M059J (cell line): ENCODE data around the gene USH1G. TPM values are rescaled to one million over a fixed set of nuclear protein-coding genes. Genes with fewer than 3 reads are reported as not detected.
"Not testable (repeated sequence)": the region's sequence is repeated elsewhere in the genome, so short reads cannot be mapped to it uniquely, and the experiment has no call there.

Experiments used
- DNase-seq: peaks from one replicate; pipeline ENCODE4 v3.0.0-alpha.2; 2012; ENCODE audit warnings: low read depth
- total RNA-seq: library from RNA; depleted of rRNA; stranded (reverse); fragments of >200 nt; shearing (Covaris generic); gene quantifications from 2 replicates; pipeline ENCODE4 v1.2.3, GENCODE V29; 2014; rRNA removed

USH1G gene
- total RNA-seq, 1 experiment from 2014 or later: not detected

- no peak for DNase-seq
These were observed 47.7 kb downstream of the USH1G start for GRCh38 chr17:74875155-74875976.

DNA sequence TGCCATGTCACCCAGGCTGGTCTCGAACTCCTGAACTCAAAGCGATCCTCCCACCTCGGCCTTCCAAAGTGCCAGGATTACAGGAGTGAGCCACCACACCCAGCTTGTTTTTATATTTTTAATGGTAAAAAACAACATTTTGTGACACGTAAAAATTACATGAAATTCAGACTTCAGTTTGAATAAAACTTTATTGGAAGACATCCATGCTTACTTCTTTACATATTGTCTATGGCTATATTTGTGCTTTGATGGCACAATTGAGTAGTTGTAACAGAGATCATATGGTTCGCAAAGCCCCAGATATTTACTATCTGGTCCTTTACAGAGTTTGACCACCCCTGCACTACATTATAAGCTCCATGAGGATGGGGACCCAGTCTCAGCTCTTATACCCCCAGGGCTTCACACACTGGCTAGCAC lies 48.4 kb downstream of the USH1G start:
- no peak for DNase-seq

DNA sequence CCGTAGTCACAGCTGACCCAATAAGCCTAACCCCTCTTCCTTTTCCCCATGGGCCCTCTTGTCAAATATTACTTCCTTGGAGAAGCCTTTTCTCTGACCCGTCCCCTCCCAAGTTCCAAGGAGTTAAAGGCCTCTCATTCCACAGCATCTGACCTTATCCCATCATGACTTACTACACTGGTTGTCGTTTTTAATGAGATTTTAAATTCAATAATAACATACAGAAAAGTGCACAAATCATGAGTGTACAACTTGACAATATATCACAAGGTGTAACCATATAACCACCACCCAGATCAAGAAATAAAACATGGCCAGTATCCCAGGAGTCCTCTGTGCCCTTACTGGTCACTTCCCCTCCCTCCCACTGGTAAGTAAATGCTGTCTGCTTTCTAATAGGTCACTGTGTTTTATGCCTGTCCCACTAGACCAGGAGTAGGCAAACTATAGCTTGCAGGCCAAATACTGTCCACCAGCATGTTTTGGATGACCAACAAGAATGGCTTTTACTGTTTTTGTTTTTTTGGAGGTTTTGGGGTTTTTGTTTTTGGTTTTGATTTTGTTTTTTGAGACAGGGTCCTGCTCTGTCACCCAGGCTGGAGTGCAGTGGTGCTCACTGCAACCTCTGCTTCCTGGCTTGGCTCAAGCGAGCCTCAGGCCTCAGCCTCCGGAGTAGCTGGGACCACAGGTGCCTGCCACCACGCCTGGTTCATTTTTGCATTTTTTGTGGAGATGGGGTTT lies 49.0 kb downstream of the USH1G start:
- peak; percentile 41 for DNase-seq

DNA sequence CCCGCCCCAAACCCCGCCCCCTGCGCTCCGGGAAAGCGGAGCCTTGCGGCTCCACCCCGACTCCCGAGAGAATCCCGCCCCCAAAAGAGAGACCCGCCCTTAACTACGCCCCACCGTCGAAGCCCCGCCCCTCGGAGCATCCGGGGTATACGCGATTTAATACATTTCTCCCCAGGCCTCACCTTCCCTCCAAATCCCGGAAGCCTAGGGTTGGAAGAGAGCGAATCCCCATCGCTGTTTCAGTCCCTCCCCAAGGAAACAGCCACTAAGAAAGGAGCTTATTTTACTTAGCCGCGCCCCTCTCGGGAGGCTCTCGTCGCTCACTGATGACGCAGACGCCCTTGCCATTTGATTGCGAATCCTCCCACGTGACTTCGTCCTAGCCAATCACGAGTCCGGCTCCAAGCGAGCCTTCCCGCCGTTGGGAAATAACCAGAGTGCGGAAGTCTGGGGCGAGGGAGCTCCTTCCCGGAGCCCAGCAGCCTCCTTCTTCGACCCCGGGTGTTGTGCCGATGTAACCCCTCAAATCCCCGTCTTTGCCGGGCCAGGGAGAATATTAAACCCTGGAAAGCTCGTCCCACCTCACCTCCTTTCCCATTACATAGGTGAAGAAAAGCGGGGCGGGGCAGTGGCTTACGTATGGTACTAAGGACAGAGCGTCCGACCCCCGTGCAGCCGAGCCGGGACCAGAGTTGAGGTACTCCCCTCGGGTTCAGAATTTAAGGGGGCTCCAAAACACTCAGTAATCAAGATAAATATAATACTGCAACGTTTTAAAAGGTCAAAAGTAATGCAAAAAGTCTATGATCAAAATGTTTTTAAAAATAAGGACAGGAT lies 49.8 kb downstream of the USH1G start:
- peak; percentile 99 for DNase-seq

GRCh38 chr17:74872313-74873036 lies 50.6 kb downstream of the USH1G start, which contains the start of gene FDXR:
Gene FDXR, minus strand, starts transcription at chr17:74872994. Its CDS starts 50 bp downstream, at chr17:74872944.
- DNase-seq: no peak

DNA sequence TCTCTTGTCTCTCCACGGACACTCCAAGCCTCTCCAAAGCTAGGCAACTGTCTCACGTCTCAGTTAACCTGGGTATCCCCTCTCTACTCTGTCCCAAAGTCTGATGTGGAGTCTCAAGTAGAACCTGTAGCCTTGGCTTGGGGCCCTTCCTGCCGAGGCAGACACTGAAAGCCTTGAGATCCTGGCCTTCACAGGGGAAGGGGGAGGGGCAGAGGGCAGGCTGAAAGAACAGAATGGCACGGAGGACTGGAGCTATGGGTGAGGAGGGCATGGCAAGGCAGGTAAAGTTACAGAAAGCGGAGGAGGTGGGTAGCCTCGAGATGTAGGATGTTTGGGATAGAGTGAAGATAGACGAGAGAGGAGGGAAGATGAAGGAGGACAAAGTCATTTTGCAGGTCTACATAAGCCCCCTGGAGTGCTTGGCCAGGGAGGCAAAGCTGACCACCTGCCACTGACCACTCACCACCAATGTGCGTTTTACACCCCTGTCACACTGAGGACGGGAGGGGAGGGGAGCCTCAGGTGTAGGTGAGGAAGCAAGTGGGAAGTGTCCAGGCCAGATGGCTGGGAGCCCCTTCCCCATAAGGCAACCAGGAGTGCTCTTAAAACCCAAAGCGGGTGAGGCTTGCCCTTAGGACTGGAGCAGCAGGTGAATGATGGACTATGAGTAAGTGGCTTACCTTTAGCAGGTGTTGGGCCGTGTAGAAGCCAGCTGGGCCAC lies 51.5 kb downstream of the USH1G start:
- DNase-seq: no peak

- peak; percentile 70 for DNase-seq
These were observed 52.5 kb downstream of the USH1G start for GRCh38 chr17:74870512-74870911.

DNA sequence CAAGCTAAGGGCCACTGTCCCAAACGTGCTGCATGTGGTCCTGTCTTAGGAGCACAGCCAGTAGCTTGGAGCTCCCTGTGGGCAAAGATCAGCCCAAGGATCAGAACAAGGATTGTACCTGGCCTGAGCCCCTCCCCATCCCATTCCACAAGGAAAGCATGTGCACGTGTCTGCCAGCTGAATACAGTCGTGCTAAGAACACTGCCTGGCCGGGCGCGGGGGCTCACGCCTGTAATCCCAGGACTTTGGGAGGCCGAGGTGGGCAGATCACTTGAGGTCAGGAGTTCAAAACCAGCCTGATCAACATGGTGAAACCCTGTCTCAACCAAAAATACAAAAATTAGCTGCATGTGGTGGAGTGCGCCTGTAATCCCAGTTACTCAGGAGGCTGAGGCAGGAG lies 53.0 kb downstream of the USH1G start:
- DNase-seq: not testable (repeated sequence)

DNA sequence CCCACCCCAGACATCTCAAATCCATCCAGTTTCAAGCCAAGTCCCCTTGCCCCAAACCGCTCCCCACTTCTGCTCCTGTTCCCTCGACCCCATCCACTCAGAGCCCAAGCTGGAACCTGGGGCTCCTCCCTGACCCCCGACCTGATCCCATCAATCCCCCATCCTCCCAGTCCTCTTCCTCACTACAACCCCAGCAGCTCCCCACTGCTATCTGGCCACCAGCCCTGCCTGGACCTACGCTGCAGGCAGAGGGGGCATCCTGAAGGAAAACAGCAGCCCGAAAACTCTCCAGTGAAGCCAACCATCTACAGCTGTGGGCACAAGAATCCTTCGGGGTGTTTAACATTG lies 54.2 kb downstream of the USH1G start:
- DNase-seq: no peak

- no peak for DNase-seq
These were observed 54.7 kb downstream of the USH1G start for GRCh38 chr17:74868251-74868907.

GRCh38 chr17:74866198-74866835 lies 56.7 kb downstream of the USH1G start:
- no peak for DNase-seq

Other genes starting within 250 kb of the USH1G start
- gene CD300LF, start 210.3 kb downstream of the USH1G start, total RNA-seq: not detected in 2 replicates
- gene RAB37, start 186.0 kb downstream of the USH1G start, total RNA-seq: not detected in 2 replicates
- gene NHERF1, start 174.6 kb downstream of the USH1G start, total RNA-seq: 63.1 and 80.7 TPM in 2 replicates
- 18.4 and 18.5 TPM in 2 replicates for gene NAT9, start 146.9 kb downstream of the USH1G start, total RNA-seq
- 0.02 TPM in 1 of 2 replicates, not detected in the other for gene GRIN2C, start 63.4 kb downstream of the USH1G start, total RNA-seq
- 4.6 and 6.5 TPM in 2 replicates for gene FDXR, start 50.3 kb downstream of the USH1G start, total RNA-seq
- gene FADS6, start 29.6 kb downstream of the USH1G start, total RNA-seq: not detected in 2 replicates
- gene OTOP2, start 1.0 kb upstream of the USH1G start, total RNA-seq: not detected in 2 replicates
- not detected in 2 replicates for gene OTOP3, start 12.6 kb upstream of the USH1G start, total RNA-seq
- 0.39 TPM in 1 of 2 replicates, not detected in the other for gene HID1, start 49.5 kb upstream of the USH1G start, total RNA-seq
- 7.0 and 13.6 TPM in 2 replicates for gene CDR2L, start 64.4 kb upstream of the USH1G start, total RNA-seq
- 55.7 and 65.0 TPM in 2 replicates for gene MRPL58, start 89.4 kb upstream of the USH1G start, total RNA-seq
- 440 and 491 TPM in 2 replicates for gene ATP5PD, start 123.7 kb upstream of the USH1G start, total RNA-seq
- gene KCTD2, start 124.0 kb upstream of the USH1G start, total RNA-seq: 18.9 and 25.1 TPM in 2 replicates
- 0.07 TPM in 1 of 2 replicates, not detected in the other for gene SLC16A5, start 164.7 kb upstream of the USH1G start, total RNA-seq
- 4.8 and 6.1 TPM in 2 replicates for gene ARMC7, start 186.7 kb upstream of the USH1G start, total RNA-seq
- gene NT5C, start 208.5 kb upstream of the USH1G start, total RNA-seq: 28.7 and 39.4 TPM in 2 replicates
- 360 and 365 TPM in 2 replicates for gene JPT1, start 231.3 kb upstream of the USH1G start, total RNA-seq